ENCODE results near the gene CTCFL. TPM values are rescaled to one million over a fixed set of nuclear protein-coding genes. Genes with fewer than 3 reads are reported as not detected.

Gene CTCFL
- total and polyA plus RNA-seq, 8 donors: 0.39 to 0.67 (median 0.50) TPM; not detected in 2

DNA sequence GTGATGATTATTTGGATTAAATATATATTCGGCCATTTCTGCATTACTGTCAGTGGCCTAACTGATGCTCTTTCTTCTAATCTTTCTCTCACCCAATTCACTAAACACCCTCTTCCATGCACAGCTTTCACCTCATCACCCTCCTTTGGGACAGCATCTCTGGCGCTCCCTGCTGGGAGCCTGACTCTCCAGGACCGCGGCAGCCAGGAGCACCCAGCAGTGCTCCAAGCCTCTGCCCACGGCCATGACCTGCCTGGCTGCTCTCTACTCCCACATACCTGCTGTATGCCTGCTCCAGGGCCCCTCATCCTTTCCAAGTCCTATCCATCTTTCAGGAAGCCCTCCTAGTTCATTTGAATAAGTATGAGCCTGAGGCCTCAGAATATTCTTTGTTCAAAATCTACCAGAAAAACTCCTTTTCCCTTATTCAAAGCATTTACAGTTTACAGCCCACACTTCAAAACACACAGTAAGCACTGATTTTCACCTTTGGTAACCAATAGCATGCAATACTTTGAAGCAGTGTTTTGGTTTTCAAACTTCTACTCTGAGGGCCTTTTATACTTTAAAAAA is 15.2 kb downstream of the CTCFL start:
- Histone ChIP-seq H3K27ac (no peak overlapping the region), H3K36me3 (no peaks in the 10 kb centered on the region), H3K4me1 (peaks cover 0 to 7% of the 10 kb centered on the region in 2 donors), H3K9me3 (no peaks in the 10 kb centered on the region), H3K4me3 (no peak overlapping the region), H3K27me3 (peaks cover 0 to 47% of the 10 kb centered on the region in 2 donors)
- intact Hi-C loops (cut with DNase I): loop anchor here (10.0 kb wide), 2 partner anchors 85 to 705 kb away; no protein-coding TSS in a partner anchor
- DNase-seq (no peak), ATAC-seq (peak; percentile 31)
- peak in 1 of 2 donors; percentile 11 for TF ChIP-seq CTCF (IDR thresholded peaks at IDR 0.05)

DNA sequence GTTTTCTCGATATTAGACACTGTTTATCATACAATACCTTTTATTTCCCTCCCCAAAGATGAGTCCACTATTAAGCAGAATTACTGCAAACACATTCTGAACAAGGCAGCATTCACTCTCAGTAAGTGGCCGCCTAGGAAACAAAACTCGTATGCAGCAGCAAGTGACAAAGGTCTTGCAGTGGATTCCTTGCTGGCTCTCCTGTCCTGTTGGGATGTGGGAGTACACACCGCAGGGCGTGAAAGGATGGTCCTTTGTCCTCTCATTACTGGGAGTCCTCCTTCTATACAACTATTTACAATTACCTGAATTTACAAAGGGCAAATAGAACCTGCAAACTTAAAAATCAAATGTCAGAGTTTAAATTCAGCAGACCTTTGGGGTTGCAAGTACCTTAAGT is 16.1 kb downstream of the CTCFL start:
- ATAC-seq (no peak), DNase-seq (no peak)
- Histone ChIP-seq H3K9me3 (no peaks in the 10 kb centered on the region), H3K27ac (no peak overlapping the region), H3K4me3 (no peak overlapping the region), H3K4me1 (peaks cover under 1 to 7% of the 10 kb centered on the region in 2 donors), H3K36me3 (no peaks in the 10 kb centered on the region), H3K27me3 (peaks cover 0 to 55% of the 10 kb centered on the region in 2 donors)
- TF ChIP-seq CTCF (IDR thresholded peaks at IDR 0.05): no peak
- intact Hi-C loops (cut with DNase I): loop anchor here in 1 of 2 donors (10.0 kb wide), 1 partner anchor 86 kb away; no protein-coding TSS in a partner anchor

DNA sequence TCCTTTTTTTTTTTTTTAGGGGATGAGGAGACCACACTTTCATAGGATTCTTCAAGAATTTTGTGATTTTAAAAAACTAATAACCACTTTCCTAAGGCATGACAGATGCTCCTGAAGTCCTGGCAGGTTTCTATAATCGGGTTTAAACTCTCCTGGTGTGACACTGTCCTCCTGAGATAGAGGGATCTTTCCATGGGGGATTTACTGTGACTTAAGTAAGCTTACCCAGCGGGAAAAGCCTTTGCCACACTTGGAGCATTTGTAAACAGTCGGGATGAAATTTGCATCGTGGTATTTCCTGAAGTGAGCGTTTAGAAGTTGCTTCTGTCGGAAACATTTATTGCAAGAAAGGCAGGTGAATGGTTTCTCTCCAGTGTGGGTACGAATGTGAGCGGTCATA is 16.6 kb downstream of the CTCFL start:
- intact Hi-C loops (cut with DNase I): loop anchor here in 1 of 2 donors (10.0 kb wide), 1 partner anchor 86 kb away; no protein-coding TSS in a partner anchor
- no peak for TF ChIP-seq CTCF (IDR thresholded peaks at IDR 0.05)
- Histone ChIP-seq H3K36me3 (no peaks in the 10 kb centered on the region), H3K4me3 (no peak overlapping the region), H3K27me3 (peaks cover 0 to 59% of the 10 kb centered on the region in 2 donors), H3K4me1 (peaks cover 5 to 7% of the 10 kb centered on the region in 2 donors), H3K27ac (no peak overlapping the region), H3K9me3 (no peaks in the 10 kb centered on the region)
- DNase-seq (no peak), ATAC-seq (no peak)

DNA sequence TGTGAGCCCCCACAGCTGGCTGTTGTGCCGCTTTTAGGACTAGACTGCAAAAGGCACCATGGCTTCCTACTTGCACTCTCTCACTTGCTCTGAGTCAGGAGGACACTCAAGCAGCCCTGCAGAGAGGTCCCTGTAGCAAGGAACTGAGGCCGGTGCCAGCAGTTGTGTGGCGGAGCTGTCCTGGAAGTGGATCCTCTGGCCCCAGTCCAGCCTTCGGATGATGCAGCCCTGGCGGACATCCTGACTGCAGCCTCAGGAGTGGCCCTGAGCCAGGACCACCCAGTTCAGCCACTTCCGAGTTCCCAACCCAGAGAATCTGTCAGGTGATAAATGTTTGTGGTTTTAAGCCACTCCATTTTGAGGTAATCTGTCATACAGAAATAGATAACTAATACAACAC is 17.5 kb downstream of the CTCFL start:
- H3K36me3 ChIP-seq: no peaks in the 10 kb centered on the region
- peaks cover 0 to 59% of the 10 kb centered on the region in 2 donors for H3K27me3 ChIP-seq
- ATAC-seq: no peak
- H3K9me3 ChIP-seq: no peaks in the 10 kb centered on the region
- H3K4me3 ChIP-seq: no peak overlapping the region
- peaks cover 3 to 14% of the 10 kb centered on the region in 2 donors for H3K4me1 ChIP-seq
- intact Hi-C loops (cut with DNase I): loop anchor here in 1 of 2 donors (10.0 kb wide), 1 partner anchor 87 kb away; no protein-coding TSS in a partner anchor
- no peak for TF ChIP-seq CTCF (IDR thresholded peaks at IDR 0.05)
- H3K27ac ChIP-seq: no peak overlapping the region
- no peak for DNase-seq

DNA sequence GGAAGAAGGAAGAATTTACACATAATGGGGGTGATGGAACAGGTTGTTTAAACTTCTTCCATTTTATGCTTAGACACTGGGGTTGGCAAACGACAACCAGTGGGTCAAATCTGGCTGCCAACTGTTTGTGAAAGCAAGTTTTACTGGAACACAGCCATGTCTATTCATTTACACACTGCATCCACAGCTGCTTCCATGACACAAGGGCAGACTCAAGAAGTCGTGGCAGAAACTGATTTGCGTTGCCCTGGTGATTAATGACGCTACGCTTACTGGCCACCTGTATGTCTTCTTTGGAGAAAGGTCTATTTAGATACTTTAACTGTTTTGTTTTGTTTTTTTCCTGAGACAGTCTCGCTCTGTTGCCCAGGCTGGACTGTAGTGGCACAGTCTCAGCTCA is 19.0 kb downstream of the CTCFL start:
- intact Hi-C loops (cut with DNase I): loop anchor here in 1 of 2 donors (10.0 kb wide), 1 partner anchor 89 kb away; no protein-coding TSS in a partner anchor

More for the DNA sequence above, 19.0 kb downstream of the CTCFL start:
- peaks cover 0 to 72% of the 10 kb centered on the region in 2 donors for H3K27me3 ChIP-seq
- no peak for TF ChIP-seq CTCF (IDR thresholded peaks at IDR 0.05)
- H3K36me3 ChIP-seq: no peaks in the 10 kb centered on the region
- no peaks in the 10 kb centered on the region for H3K9me3 ChIP-seq
- H3K4me3 ChIP-seq: no peak overlapping the region
- H3K27ac ChIP-seq: no peak overlapping the region
- ATAC-seq (no peak), DNase-seq (no peak)
- peaks cover 0 to 15% of the 10 kb centered on the region in 2 donors for H3K4me1 ChIP-seq

Measured in left lung (tissue), 10 donors.